ENCODE measurements around the gene HPCAL1. TPM values are rescaled to one million over a fixed set of nuclear protein-coding genes. Genes with fewer than 3 reads are reported as not detected.

The HPCAL1 gene
- total and polyA plus RNA-seq, 10 of the 15 experiments (the other 5 are each of a cell fraction or from before 2014, with no cell fraction given): 0.40 to 12.8 (median 7.9) TPM

- TF ChIP-seq MTA3 (IDR thresholded peaks at IDR 0.05; ENCODE audit: borderline replicate concordance, low read length) (no peak), RELA (IDR thresholded peaks at IDR 0.05; ENCODE audit: borderline replicate concordance, partially characterized antibody) (no peak), RFX5 (IDR thresholded peaks at IDR 0.05; ENCODE audit: low read depth, low read length) (no peak), BCLAF1 (IDR thresholded peaks at IDR 0.05) (no peak), GABPA (IDR thresholded peaks at IDR 0.05; ENCODE audit: low read depth) (no peak), DPF2 (IDR thresholded peaks at IDR 0.05) (peak; percentile 57; the same call in 1 of the 2 replicates), CHD1 (IDR thresholded peaks at IDR 0.05; ENCODE audit: low read depth, low read length) (no peak), RUNX3 (IDR thresholded peaks at IDR 0.05; ENCODE audit: low read length) (no peak), ESRRA (IDR thresholded peaks at IDR 0.05; ENCODE audit: low read length) (no peak), IKZF1 (conservative IDR thresholded peaks at IDR 0.05) (peak; percentile 96), ATF2 (IDR thresholded peaks at IDR 0.05; ENCODE audit: low read length) (no peak), BHLHE40 (IDR thresholded peaks at IDR 0.05; ENCODE audit: borderline replicate concordance in 1 of 2, low read depth in 2 of 2, low read length in 1 of 2) (peak; percentile 72 to 84), HDGF (IDR thresholded peaks at IDR 0.05) (peak; percentile 74; the same call in 1 of the 2 replicates), TCF12 (IDR thresholded peaks at IDR 0.05; ENCODE audit: low read depth, low read length) (no peak), IKZF2 (IDR thresholded peaks at IDR 0.05) (peak; percentile 92 to 93), YY1 (IDR thresholded peaks at IDR 0.05; ENCODE audit: low read depth, low read length) (no peak), MEF2B (IDR thresholded peaks at IDR 0.05; ENCODE audit: partially characterized antibody, poor library complexity, severe bottlenecking) (peak; percentile 88), ZBTB40 (IDR thresholded peaks at IDR 0.05; ENCODE audit: borderline replicate concordance) (0 out of 2 replicates have a peak, but pooled peaks have one; percentile 22), NKRF (conservative IDR thresholded peaks at IDR 0.05) (no peak), FOXM1 (IDR thresholded peaks at IDR 0.05; ENCODE audit: low read depth, low read length) (no peak)
Measured at GRCh38 chr2:10331027-10331701, 28.5 kb downstream of the HPCAL1 start (continued).
